Astrocyte of the spinal cord (primary cell): ENCODE measurements around the gene RAVER2.

Experiments used
- DNase-seq: peaks from one replicate; pipeline ENCODE4 v3.0.0; 2011; ENCODE audit warnings: low read depth, low spot score
- H3K4me3 ChIP-seq: 2 replicates; pipeline ENCODE4 v1.5.1; 2011; ENCODE audit warnings: low read depth, mild to moderate bottlenecking, low read length, moderate library complexity
- CTCF ChIP-seq: IDR thresholded peaks from 2 replicates; pipeline ENCODE4 v1.5.1; 2012; ENCODE audit warnings: low read depth, mild to moderate bottlenecking, low read length, inconsistent platforms
- in situ Hi-C: cut with HindIII; loops from 2 replicates; pipeline ENCODE4 v1.10.0; 2017; ENCODE audit warnings: low sequenced_read_pairs

The RAVER2 gene

GRCh38 chr1:64745986-64746940 lies 1.4 kb downstream of the RAVER2 start:
- in situ Hi-C loops: no loop called here
- H3K4me3 ChIP-seq: peak overlapping the region; percentile 62
- TF ChIP-seq CTCF: no peak
- DNase-seq: no peak

- DNase-seq: no peak
- in situ Hi-C loops: no loop called here
- TF ChIP-seq CTCF: no peak
- no peak overlapping the region for H3K4me3 ChIP-seq
Observed at GRCh38 chr1:64748222-64748621, 3.3 kb downstream of the RAVER2 start.

- DNase-seq: no peak
- no peak overlapping the region for H3K4me3 ChIP-seq
- no peak for TF ChIP-seq CTCF
- in situ Hi-C loops: no loop called here
Observed at GRCh38 chr1:64748706-64749105, 3.8 kb downstream of the RAVER2 start.

GRCh38 chr1:64750092-64750491 lies 5.2 kb downstream of the RAVER2 start:
- DNase-seq: no peak
- in situ Hi-C loops: no loop called here
- H3K4me3 ChIP-seq: no peak overlapping the region
- TF ChIP-seq CTCF: no peak

- DNase-seq: peak; percentile 34
- in situ Hi-C loops: no loop called here
Observed at GRCh38 chr1:64750875-64751274, 6.0 kb downstream of the RAVER2 start.

GRCh38 chr1:64754173-64754572 lies 9.3 kb downstream of the RAVER2 start:
- H3K4me3 ChIP-seq: no peak overlapping the region
- TF ChIP-seq CTCF: no peak
- DNase-seq: no peak
- in situ Hi-C loops: no loop called here

More at GRCh38 chr1:64750875-64751274, 6.0 kb downstream of the RAVER2 start:
- no peak for TF ChIP-seq CTCF
- H3K4me3 ChIP-seq: no peak overlapping the region
